Vagina (tissue), 2 donors: ENCODE measurements around the gene IMMP2L.

Source experiments
- CTCF ChIP-seq, 3 experiments: fragments of 450-650 bp in 2 of 3; fragments of 200-600 bp in 1 of 3; sonication (generic) in 1 of 3; IDR thresholded peaks; one replicate each; pipeline ENCODE4 v1.5.1; 2017 to 2019; ENCODE audit warnings: antibody characterized with exemption in 3 of 3, mild to moderate bottlenecking in 2 of 3, moderate library complexity in 2 of 3
- POLR2A ChIP-seq, 2 donors: fragments of 450-650 bp; IDR thresholded peaks; one replicate each; pipeline ENCODE4 v1.6.1; 2017; ENCODE audit warnings: antibody characterized with exemption in 2 of 2, mild to moderate bottlenecking in 2 of 2, moderate library complexity in 2 of 2

- no peak for TF ChIP-seq POLR2A (IDR thresholded peaks at IDR 0.05)
- no peak for TF ChIP-seq CTCF (IDR thresholded peaks at IDR 0.05)
Observed at GRCh38 chr7:111358915-111359314, 203.4 kb downstream of the IMMP2L start.
